K562 (cell line): Measurements from ENCODE around the gene DSG3. TPM values are rescaled to one million over a fixed set of nuclear protein-coding genes. Genes with fewer than 3 reads are reported as not detected.

ENCODE experiments used
- ATAC-seq: fragments of 200-7000 bp; cut with Tn5 transposase; 3 replicates; pipeline ENCODE4 v1.9.1; 2020; ENCODE audit warnings: moderate library complexity
- BruUV-seq: library from RNA; stranded (reverse); fragments of 400-500 nt; replicated peaks from 2 replicates; lab custom pipeline; 2021; lab: Mats Ljungman, UMichigan
- CTCF ChIA-PET: fragments of 300-600 bp; formaldehyde crosslinking; extraction: SDS; loops from one replicate; lab custom pipeline; 2021; ENCODE audit warnings: low intra/inter-chr PET ratio; lab: Yijun Ruan, JAX
- POLR2A ChIA-PET: fragments of 300-600, 350-650 bp; sonication (Branson Sonifier 250); formaldehyde crosslinking; extraction: SDS; loops from one replicate; lab custom pipeline; 2021; ENCODE audit warnings: antibody characterized with exemption, inconsistent platforms; lab: Yijun Ruan, JAX
- DNase-seq, 4 experiments: peaks; one replicate each; pipeline versions ENCODE4 v3.0.0 to v3.0.0-alpha.2; 2011 to 2018; ENCODE audit warnings: low spot score in 3 of 4, mixed read lengths in 3 of 4; ENCODE audit errors: extremely low read depth in 1 of 4
- FAIRE-seq: peaks from 2 replicates; lab custom pipeline; 2011; peaks lifted over from hg19 to GRCh38; lab: Jason Lieb, UNC
- H2AFZ ChIP-seq: 2 replicates; pipeline ENCODE4 v1.6.0; 2011; ENCODE audit warnings: low read depth, low read length, control low read depth, inconsistent platforms
- H3K27ac ChIP-seq: fragments of 200-600 bp; 3 replicates; pipeline ENCODE4 v1.8.0; 2011; ENCODE audit warnings: low read depth, mild to moderate bottlenecking, control low read depth, inconsistent platforms, low read length, moderate library complexity, mixed read lengths; ENCODE audit errors: extremely low read depth
- H3K27me3 ChIP-seq, 2 experiments: fragments of 300-600 bp in 1 of 2; 2 replicates in 1 of 2; 3 replicates in 1 of 2; pipeline versions ENCODE4 v1.6.0 to v1.8.0; 2011; ENCODE audit warnings: inconsistent platforms in 2 of 2, low read length in 2 of 2, mild to moderate bottlenecking in 1 of 2, mixed read lengths in 1 of 2, moderate library complexity in 1 of 2; ENCODE audit not compliant: control insufficient read depth in 2 of 2, insufficient read depth in 2 of 2
- H3K36me3 ChIP-seq: fragments of 300-600 bp; 3 replicates; pipeline ENCODE4 v1.8.0; 2011; ENCODE audit warnings: mild to moderate bottlenecking, low read length, inconsistent platforms; ENCODE audit not compliant: control insufficient read depth, insufficient read depth
- H3K4me1 ChIP-seq, 2 experiments: fragments of 200-600 bp in 1 of 2; replicated peaks in 1 of 2; 2 replicates in 1 of 2; 3 replicates in 1 of 2; pipeline versions ENCODE4 v1.5.1 to v1.8.0; 2011; ENCODE audit warnings: inconsistent platforms in 2 of 2, low read length in 2 of 2, mild to moderate bottlenecking in 1 of 2, mixed read lengths in 1 of 2, moderate library complexity in 1 of 2; ENCODE audit not compliant: control insufficient read depth in 2 of 2, insufficient read depth in 2 of 2
- H3K4me2 ChIP-seq: 2 replicates; pipeline ENCODE4 v1.6.1; 2011; ENCODE audit warnings: low read length, control low read depth, inconsistent platforms, mixed read lengths; ENCODE audit not compliant: insufficient read depth
- H3K4me3 ChIP-seq: fragments of 200-600 bp; sonication (generic), shearing (Covaris generic); 2 replicates; pipeline ENCODE4 v1.5.1; 2016; ENCODE audit warnings: control low read depth, inconsistent platforms
- H3K79me2 ChIP-seq: fragments of 200-600 bp; 3 replicates; pipeline ENCODE4 v1.8.0; 2011; ENCODE audit warnings: low read length, inconsistent platforms; ENCODE audit not compliant: control insufficient read depth, insufficient read depth
- H3K9ac ChIP-seq, 2 experiments: 2 replicates each; pipeline versions ENCODE4 v1.6.0 to v1.6.1; 2011; ENCODE audit warnings: low read depth in 2 of 2, low read length in 2 of 2, control low read depth in 1 of 2, inconsistent platforms in 1 of 2, mild to moderate bottlenecking in 1 of 2, mixed read lengths in 1 of 2; ENCODE audit not compliant: insufficient read depth in 1 of 2
- H3K9me1 ChIP-seq: one replicate; pipeline ENCODE4 v1.6.0; 2011; ENCODE audit warnings: inconsistent platforms, mild to moderate bottlenecking, low read length, moderate library complexity; ENCODE audit not compliant: control insufficient read depth, insufficient read depth
- H3K9me3 ChIP-seq: replicated peaks from 2 replicates; pipeline ENCODE4 v1.5.1; 2011; ENCODE audit warnings: low read depth, low read length, inconsistent platforms; ENCODE audit not compliant: control insufficient read depth, insufficient read depth
- H4K20me1 ChIP-seq: replicated peaks from 2 replicates; pipeline ENCODE4 v1.6.1; 2011; ENCODE audit warnings: low read length, inconsistent platforms, mixed read lengths; ENCODE audit not compliant: control insufficient read depth, insufficient read depth
- ADNP ChIP-seq: fragments of 200-800 bp; sonication (Bioruptor generic); IDR thresholded peaks from 2 replicates; pipeline ENCODE4 v1.6.1; 2016; ENCODE audit warnings: missing genetic modification characterization, missing compliant biosample characterization
- CCAR2 ChIP-seq: fragments of 200-400 bp; formaldehyde crosslinking; IDR thresholded peaks from 2 replicates; pipeline ENCODE4 v1.6.1; 2017; ENCODE audit warnings: mild to moderate bottlenecking, low read depth, low read length
- ELF1 ChIP-seq: fragments of 200-800 bp; sonication (Bioruptor generic); IDR thresholded peaks from 2 replicates; pipeline ENCODE4 v1.6.1; 2016; ENCODE audit warnings: missing genetic modification characterization, missing compliant biosample characterization
- ETV1 ChIP-seq: fragments of 450-650 bp; conservative IDR thresholded peaks from 2 replicates; pipeline ENCODE4 v1.6.1; 2016; ENCODE audit warnings: missing genetic modification characterization, control low read depth, low read depth, missing compliant biosample characterization
- HDAC8 ChIP-seq: fragments of 450-650 bp; IDR thresholded peaks from 2 replicates; pipeline ENCODE4 v1.6.1; 2016; ENCODE audit warnings: mild to moderate bottlenecking, missing genetic modification characterization, moderate library complexity, missing compliant biosample characterization
- KLF10 ChIP-seq: fragments of 250-450 bp; sonication (Bioruptor Pico); IDR thresholded peaks from 2 replicates; pipeline ENCODE4 v1.6.1; 2021; ENCODE audit warnings: matching md5 sums
- NBN ChIP-seq: fragments of 450-650 bp; IDR thresholded peaks from 2 replicates; pipeline ENCODE4 v1.6.1; 2016; ENCODE audit warnings: low read depth, mild to moderate bottlenecking
- NCOA4 ChIP-seq: fragments of 450-650 bp; IDR thresholded peaks from 2 replicates; pipeline ENCODE4 v1.6.1; 2018; ENCODE audit warnings: mild to moderate bottlenecking; ENCODE audit not compliant: partially characterized antibody
- PCBP1 ChIP-seq: fragments of 200-400 bp; formaldehyde crosslinking; IDR thresholded peaks from 2 replicates; pipeline ENCODE4 v1.6.1; 2018; ENCODE audit warnings: mild to moderate bottlenecking, low read depth, low read length; ENCODE audit not compliant: poor library complexity, severe bottlenecking
- RAD51 ChIP-seq: fragments of 450-650 bp; IDR thresholded peaks from 2 replicates; pipeline ENCODE4 v1.7.1; 2016; ENCODE audit warnings: low read depth, mild to moderate bottlenecking, borderline replicate concordance
- RBM14 ChIP-seq: fragments of 200-400 bp; formaldehyde crosslinking; IDR thresholded peaks from 2 replicates; pipeline ENCODE4 v1.6.1; 2018; ENCODE audit warnings: low read depth, mild to moderate bottlenecking, low read length, moderate library complexity, borderline replicate concordance; ENCODE audit not compliant: insufficient read depth
- RFX1 ChIP-seq: fragments of 450-650 bp; IDR thresholded peaks from 2 replicates; pipeline ENCODE4 v1.6.1; 2016; ENCODE audit warnings: mild to moderate bottlenecking, moderate library complexity
- RNF2 ChIP-seq: sonication (generic); IDR thresholded peaks from 2 replicates; pipeline ENCODE4 v1.6.1; 2016
- SAFB2 ChIP-seq: fragments of 200-400 bp; formaldehyde crosslinking; IDR thresholded peaks from 2 replicates; pipeline ENCODE4 v1.6.1; 2018; ENCODE audit warnings: borderline replicate concordance, low read length, low read depth, moderate library complexity; ENCODE audit not compliant: severe bottlenecking
- TBP ChIP-seq: optimal IDR thresholded peaks from 2 replicates; pipeline ENCODE3; 2011; ENCODE audit warnings: low read depth, low read length, improper control_type of control experiment
- TGIF2 ChIP-seq: sonication (generic); formaldehyde crosslinking; IDR thresholded peaks from 2 replicates; pipeline ENCODE4 v1.8.1; 2022; ENCODE audit warnings: mild to moderate bottlenecking, missing genetic modification reagents, moderate library complexity
- U2AF1 ChIP-seq: fragments of 200-400 bp; formaldehyde crosslinking; optimal IDR thresholded peaks from 2 replicates; pipeline ENCODE3; 2017; ENCODE audit warnings: mild to moderate bottlenecking, low read depth, low read length, moderate library complexity
- WGBS: fragments of 100-300 bp; shearing (Covaris generic); methylation state at CpG from one replicate; pipeline ENCODE4 v1.1.6; 2016; ENCODE audit warnings: low coverage, mixed read lengths; ENCODE audit not compliant: insufficient coverage; ENCODE audit errors: missing lambda C conversion rate; 5-methylcytosine and 5-hydroxymethylcytosine counted together
- in situ Hi-C: fragments of 300-500 bp; cut with MboI; formaldehyde crosslinking; loops from 4 replicates; pipeline ENCODE4 v1.15.0; 2018; ENCODE audit warnings: inconsistent platforms, mixed read lengths
- intact Hi-C: fragments of 100-400 bp; cut with micrococcal nuclease; formaldehyde crosslinking; loops from 2 replicates; pipeline ENCODE4 v1.14.2; 2022
- polyA plus RNA-seq, 8 experiments: library from polyadenylated mRNA; depleted of rRNA in 4 of 8; stranded (reverse) in 5 of 8; unstranded in 3 of 8; fragments of >200 nt; fragmentation: Nextera tagmentation in 2 of 8; fragmentation: Illumina TruSeq in 1 of 8; extraction: Ambion mirVana in 2 of 8; extraction: Trizol in 1 of 8; gene quantifications; 2 replicates each; pipeline versions ENCODE4 v1.2.1 to v1.2.3, GENCODE V29; 2011 to 2014; ENCODE audit warnings: inconsistent platforms in 1 of 8, missing spikeins in 1 of 8
- total RNA-seq, 7 experiments: library from RNA; depleted of rRNA in 6 of 7; stranded (reverse); fragments of >200 nt in 6 of 7; fragmentation: Illumina TruSeq in 2 of 7; extraction: Trizol in 2 of 7; gene quantifications; 2 replicates each; pipeline versions ENCODE4 v1.2.1 to v1.2.3, GENCODE V29; 2011 to 2021; ENCODE audit warnings: low replicate concordance in 1 of 7
- TF ChIP-seq, protein P1 (sequence below): fragments of 450-650 bp; IDR thresholded peaks from 2 replicates; pipeline ENCODE4 v1.6.1; 2014; ENCODE audit warnings: low read depth, mild to moderate bottlenecking, moderate library complexity, borderline replicate concordance
- TF ChIP-seq, protein P2 (sequence below): IDR thresholded peaks from 3 replicates; pipeline ENCODE4 v1.6.1; 2011; ENCODE audit warnings: borderline replicate concordance, mild to moderate bottlenecking; ENCODE audit not compliant: insufficient read length, insufficient read depth
- TF ChIP-seq, protein P3 (sequence below): sonication (generic); formaldehyde crosslinking; IDR thresholded peaks from 2 replicates; pipeline ENCODE4 v1.8.1; 2023; ENCODE audit warnings: mild to moderate bottlenecking, missing genetic modification reagents, moderate library complexity

The DSG3 gene
- total and polyA plus RNA-seq, 9 of the 15 experiments (the other 6 are each of a cell fraction or from before 2014, with no cell fraction given) = 0.04 to 0.18 (median 0.07) TPM; not detected in 1

DNA sequence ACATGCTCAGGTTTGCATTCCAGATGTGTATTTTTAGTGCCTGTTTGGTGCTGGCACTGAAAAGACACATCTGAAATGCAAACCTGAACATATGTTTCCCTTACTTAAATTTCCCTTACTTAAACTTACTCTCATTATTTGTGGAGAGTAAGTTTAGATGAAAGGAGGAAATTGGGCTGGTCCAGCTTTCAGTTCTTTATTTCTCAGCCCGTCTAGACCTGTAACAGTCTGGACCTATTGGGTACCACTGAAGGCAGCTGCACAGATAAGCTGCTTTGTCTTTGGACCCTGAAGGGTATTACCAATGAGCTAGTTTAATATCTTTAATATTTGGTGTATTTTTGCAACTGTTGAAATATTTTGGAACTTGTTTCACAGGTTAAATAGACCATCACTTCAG lies 17.0 kb upstream of the DSG3 start (continued):
- TF ChIP-seq, protein P1, sequence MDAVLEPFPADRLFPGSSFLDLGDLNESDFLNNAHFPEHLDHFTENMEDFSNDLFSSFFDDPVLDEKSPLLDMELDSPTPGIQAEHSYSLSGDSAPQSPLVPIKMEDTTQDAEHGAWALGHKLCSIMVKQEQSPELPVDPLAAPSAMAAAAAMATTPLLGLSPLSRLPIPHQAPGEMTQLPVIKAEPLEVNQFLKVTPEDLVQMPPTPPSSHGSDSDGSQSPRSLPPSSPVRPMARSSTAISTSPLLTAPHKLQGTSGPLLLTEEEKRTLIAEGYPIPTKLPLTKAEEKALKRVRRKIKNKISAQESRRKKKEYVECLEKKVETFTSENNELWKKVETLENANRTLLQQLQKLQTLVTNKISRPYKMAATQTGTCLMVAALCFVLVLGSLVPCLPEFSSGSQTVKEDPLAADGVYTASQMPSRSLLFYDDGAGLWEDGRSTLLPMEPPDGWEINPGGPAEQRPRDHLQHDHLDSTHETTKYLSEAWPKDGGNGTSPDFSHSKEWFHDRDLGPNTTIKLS = no peak
- TF ChIP-seq HDAC8 (tag) (no peak), CCAR2 (no peak), U2AF1 (no peak), ETV1 (tag) (no peak), SAFB2 (no peak)
- TF ChIP-seq, protein P2, sequence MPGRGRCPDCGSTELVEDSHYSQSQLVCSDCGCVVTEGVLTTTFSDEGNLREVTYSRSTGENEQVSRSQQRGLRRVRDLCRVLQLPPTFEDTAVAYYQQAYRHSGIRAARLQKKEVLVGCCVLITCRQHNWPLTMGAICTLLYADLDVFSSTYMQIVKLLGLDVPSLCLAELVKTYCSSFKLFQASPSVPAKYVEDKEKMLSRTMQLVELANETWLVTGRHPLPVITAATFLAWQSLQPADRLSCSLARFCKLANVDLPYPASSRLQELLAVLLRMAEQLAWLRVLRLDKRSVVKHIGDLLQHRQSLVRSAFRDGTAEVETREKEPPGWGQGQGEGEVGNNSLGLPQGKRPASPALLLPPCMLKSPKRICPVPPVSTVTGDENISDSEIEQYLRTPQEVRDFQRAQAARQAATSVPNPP = no peak

DNA sequence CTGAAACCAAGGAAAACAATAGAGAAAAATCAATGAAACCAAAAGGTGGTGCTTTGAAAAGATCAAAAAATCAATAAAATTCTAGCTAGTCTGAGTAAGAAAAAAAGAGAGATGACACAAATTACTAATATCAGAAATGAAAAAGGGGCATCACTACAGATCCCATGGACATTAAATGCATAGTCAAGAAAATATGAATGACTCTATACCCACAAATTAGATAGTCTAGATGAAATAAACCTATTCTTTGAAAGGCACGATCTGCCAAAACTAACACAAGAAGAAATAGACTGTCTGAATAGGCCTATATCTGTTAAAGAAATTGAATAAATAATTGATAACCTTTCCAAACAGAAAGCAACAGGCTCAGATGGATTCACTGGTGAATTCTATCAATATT lies 15.2 kb upstream of the DSG3 start:
- Histone ChIP-seq H2AFZ (no peak overlapping the region), H3K9ac (no peak overlapping the region), H4K20me1 (no peaks in the 10 kb centered on the region), H3K27ac (no peak overlapping the region), H3K9me3 (no peaks in the 10 kb centered on the region), H3K79me2 (no peaks in the 10 kb centered on the region), H3K36me3 (no peaks in the 10 kb centered on the region), H3K9me1 (no peaks in the 10 kb centered on the region), H3K4me2 (no peak overlapping the region), H3K4me1 (no peaks in the 10 kb centered on the region), H3K27me3 (no peaks in the 10 kb centered on the region), H3K4me3 (no peak overlapping the region)
- ChIA-PET CTCF (no interaction called here), POLR2A (no interaction called here)
- in situ Hi-C loops (no loop called here), intact Hi-C loops (no loop called here)
- no TSS peak for BruUV-seq
- DNase-seq = no peak
- ATAC-seq = no peak
- WGBS = 0% methylated on average over 1 of the region's 1 CpG
- no peak for FAIRE-seq
- no peak for TF ChIP-seq ADNP (tag)
- TF ChIP-seq RBM14 = no peak
- no peak for TF ChIP-seq NCOA4
- TF ChIP-seq KLF10 (CRISPR knock-in tag) = no peak
- TF ChIP-seq, protein P3, sequence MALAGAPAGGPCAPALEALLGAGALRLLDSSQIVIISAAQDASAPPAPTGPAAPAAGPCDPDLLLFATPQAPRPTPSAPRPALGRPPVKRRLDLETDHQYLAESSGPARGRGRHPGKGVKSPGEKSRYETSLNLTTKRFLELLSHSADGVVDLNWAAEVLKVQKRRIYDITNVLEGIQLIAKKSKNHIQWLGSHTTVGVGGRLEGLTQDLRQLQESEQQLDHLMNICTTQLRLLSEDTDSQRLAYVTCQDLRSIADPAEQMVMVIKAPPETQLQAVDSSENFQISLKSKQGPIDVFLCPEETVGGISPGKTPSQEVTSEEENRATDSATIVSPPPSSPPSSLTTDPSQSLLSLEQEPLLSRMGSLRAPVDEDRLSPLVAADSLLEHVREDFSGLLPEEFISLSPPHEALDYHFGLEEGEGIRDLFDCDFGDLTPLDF (CRISPR knock-in tag) = no peak
- TF ChIP-seq NBN = no peak
- TF ChIP-seq RFX1 = no peak
- no peak for TF ChIP-seq TBP
- no peak for TF ChIP-seq PCBP1
- no peak for TF ChIP-seq TGIF2 (CRISPR knock-in tag)
- no peak for TF ChIP-seq RNF2
- TF ChIP-seq RAD51 = no peak
- TF ChIP-seq ELF1 (tag) = no peak
